Measurements from ENCODE around the gene CAPZA3.

DNA sequence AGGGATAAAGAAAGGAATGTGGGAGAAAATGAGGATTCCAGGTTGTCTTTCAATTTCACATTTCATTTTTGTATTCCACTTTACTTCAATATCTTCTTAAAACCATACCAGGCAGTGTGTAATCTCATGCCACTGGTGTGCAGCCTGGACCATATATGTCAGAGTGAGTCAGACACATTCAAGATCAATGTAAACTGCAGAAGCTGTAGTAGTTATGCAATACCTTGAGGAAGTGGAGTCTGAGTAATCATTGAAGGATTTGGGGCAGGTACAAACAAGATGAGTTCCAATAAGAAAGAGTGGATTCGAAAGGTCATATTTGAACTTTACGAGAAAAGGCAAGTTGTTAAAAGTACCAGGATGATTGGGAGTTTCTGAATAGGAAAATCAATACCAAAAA lies 14.2 kb upstream of the CAPZA3 start:
- TF ChIP-seq EP300 (IDR thresholded peaks at IDR 0.05; ENCODE audit: low read depth) (no peak), POLR2A (IDR thresholded peaks at IDR 0.05) (no peak)

All from transverse colon (tissue), 1 donor.